Prostate gland (tissue), 2 donors: ENCODE measurements around the gene KIAA1614. TPM values are rescaled to one million over a fixed set of nuclear protein-coding genes. Genes with fewer than 3 reads are reported as not detected.
A peak's percentile ranks its signal among the peaks of the same experiment; 100 is the strongest.

Experiments
- DNase-seq: peaks from one replicate; pipeline ENCODE4 v3.0.0-alpha.2; 2019; ENCODE audit warnings: low spot score
- H3K27ac ChIP-seq, 2 donors: fragments of 200-600 bp; sonication (generic); 2 replicates each; pipeline ENCODE4 v1.5.1; 2017 to 2019
- H3K27me3 ChIP-seq: fragments of 200-600 bp; sonication (generic); replicated peaks from 2 replicates; pipeline ENCODE4 v1.5.1; 2019; ENCODE audit not compliant: insufficient read depth
- H3K36me3 ChIP-seq, 2 donors: fragments of 200-600 bp; sonication (generic); 1 replicate in 1 of 2; 2 replicates in 1 of 2; pipeline versions ENCODE4 v1.5.1 to v1.8.1; 2017 to 2019
- H3K4me1 ChIP-seq: fragments of 200-600 bp; sonication (generic); replicated peaks from 2 replicates; pipeline ENCODE4 v1.5.1; 2019
- H3K4me3 ChIP-seq, 2 donors: fragments of 200-600 bp; sonication (generic); 2 replicates each; pipeline ENCODE4 v1.5.1; 2017 to 2019
- H3K9me3 ChIP-seq: fragments of 200-600 bp; sonication (generic); 2 replicates; pipeline ENCODE4 v1.5.1; 2017
- POLR2A ChIP-seq: fragments of 450-650 bp; IDR thresholded peaks from one replicate; pipeline ENCODE4 v1.6.1; 2016; ENCODE audit warnings: antibody characterized with exemption, mild to moderate bottlenecking
- POLR2AphosphoS5 ChIP-seq: sonication (generic); formaldehyde crosslinking; IDR thresholded peaks from one replicate; pipeline ENCODE4 v1.6.1; 2017; ENCODE audit warnings: antibody characterized with exemption
- WGBS: methylation state at CpG from one replicate; pipeline ENCODE4 v1.1.5; 2018; 5-methylcytosine and 5-hydroxymethylcytosine counted together
- intact Hi-C: fragments of 100-400 bp; cut with DNase I; formaldehyde crosslinking; loops from one replicate; pipeline ENCODE4 v1.14.2; 2022
- total RNA-seq, 2 donors: library from RNA; depleted of rRNA; stranded (reverse); fragments of >200 nt; gene quantifications; one replicate each; pipeline ENCODE4 v1.1.0, GENCODE V29; 2016
- TF ChIP-seq, protein P1 (sequence below), 4 experiments: fragments of 200-600 bp in 2 of 4; fragments of 450-650 bp in 2 of 4; sonication (generic) in 2 of 4; IDR thresholded peaks; 1 replicate in 3 of 4; 2 replicates in 1 of 4; pipeline ENCODE4 v1.5.1; 2016 to 2019; ENCODE audit warnings: antibody characterized with exemption in 4 of 4, mild to moderate bottlenecking in 2 of 4, moderate library complexity in 2 of 4

KIAA1614 gene
- total RNA-seq, 2 donors from 2014 or later: 3.7 to 6.4 TPM

DNA sequence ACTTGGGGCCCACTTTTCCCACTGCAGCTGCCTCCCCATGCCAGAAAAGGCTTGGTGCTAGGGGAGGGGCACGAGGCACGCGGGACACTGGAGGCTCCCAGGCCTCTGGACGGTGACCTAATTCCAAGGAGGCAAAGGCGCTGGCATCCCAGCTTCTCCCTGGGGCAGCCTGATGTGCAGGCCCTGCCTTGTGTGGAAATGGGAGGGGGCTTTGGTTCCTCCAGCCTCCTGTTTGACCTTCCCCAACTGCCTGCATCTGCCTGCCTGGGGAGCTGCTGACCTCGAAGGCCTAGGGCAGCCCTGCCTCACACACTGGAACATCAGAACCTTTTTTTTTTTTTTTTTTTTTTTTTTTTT, 39.9 kb downstream of the KIAA1614 start:
- H3K36me3 ChIP-seq: no peaks in the 10 kb centered on the region
- intact Hi-C loops: no loop called here
- no peak overlapping the region for H3K27ac ChIP-seq
- H3K4me3 ChIP-seq: no peak overlapping the region
- no peak for DNase-seq
- no peaks in the 10 kb centered on the region for H3K27me3 ChIP-seq
- TF ChIP-seq, protein P1, sequence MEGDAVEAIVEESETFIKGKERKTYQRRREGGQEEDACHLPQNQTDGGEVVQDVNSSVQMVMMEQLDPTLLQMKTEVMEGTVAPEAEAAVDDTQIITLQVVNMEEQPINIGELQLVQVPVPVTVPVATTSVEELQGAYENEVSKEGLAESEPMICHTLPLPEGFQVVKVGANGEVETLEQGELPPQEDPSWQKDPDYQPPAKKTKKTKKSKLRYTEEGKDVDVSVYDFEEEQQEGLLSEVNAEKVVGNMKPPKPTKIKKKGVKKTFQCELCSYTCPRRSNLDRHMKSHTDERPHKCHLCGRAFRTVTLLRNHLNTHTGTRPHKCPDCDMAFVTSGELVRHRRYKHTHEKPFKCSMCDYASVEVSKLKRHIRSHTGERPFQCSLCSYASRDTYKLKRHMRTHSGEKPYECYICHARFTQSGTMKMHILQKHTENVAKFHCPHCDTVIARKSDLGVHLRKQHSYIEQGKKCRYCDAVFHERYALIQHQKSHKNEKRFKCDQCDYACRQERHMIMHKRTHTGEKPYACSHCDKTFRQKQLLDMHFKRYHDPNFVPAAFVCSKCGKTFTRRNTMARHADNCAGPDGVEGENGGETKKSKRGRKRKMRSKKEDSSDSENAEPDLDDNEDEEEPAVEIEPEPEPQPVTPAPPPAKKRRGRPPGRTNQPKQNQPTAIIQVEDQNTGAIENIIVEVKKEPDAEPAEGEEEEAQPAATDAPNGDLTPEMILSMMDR (IDR thresholded peaks at IDR 0.05): no peak
- TF ChIP-seq POLR2A (no peak), POLR2AphosphoS5 (no peak)
- no peaks in the 10 kb centered on the region for H3K4me1 ChIP-seq
- no peaks in the 10 kb centered on the region for H3K9me3 ChIP-seq
- WGBS: 63% methylated on average over 6 of the region's 6 CpGs

DNA sequence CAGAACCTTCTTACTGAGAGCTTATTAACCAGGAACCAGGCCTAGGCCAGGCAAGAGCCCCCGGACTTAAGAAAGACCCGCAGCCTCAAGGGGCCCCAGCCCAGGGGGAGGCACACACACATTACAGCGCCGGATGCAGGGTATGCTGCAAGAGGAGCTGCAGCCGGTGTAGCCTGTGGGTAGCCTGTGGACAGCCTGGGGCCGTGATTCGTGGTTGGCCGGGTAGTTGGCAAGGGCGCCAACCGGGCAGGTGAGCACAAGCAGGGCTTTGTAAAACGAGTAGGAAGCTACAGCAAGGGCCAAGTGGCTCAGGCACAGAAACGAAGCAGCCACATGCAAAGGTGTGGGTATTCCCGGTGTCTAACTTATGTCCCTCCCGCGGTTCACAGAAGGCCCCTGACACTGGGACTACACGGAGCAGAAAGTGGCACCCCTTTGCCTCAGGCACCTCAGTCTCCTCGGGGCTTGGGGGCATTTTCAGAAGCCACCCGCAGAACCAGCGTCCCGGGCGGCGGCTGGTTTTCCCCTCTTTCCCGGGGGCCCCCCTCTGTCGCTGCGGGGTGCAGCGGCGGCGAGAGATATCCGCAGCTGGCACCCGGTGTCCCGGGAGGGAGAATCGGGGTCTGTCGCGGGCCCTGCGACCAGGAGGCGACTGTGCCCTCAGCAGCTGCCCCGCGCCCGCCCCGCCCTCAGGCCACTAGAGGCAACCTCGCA, 40.8 kb downstream of the KIAA1614 start:
- H3K27ac ChIP-seq: peak overlapping the region; percentile 51 to 58
- DNase-seq: peak; percentile 72
- TF ChIP-seq, protein P1 (IDR thresholded peaks at IDR 0.05): no peak
- TF ChIP-seq POLR2A: no peak
- no peak for TF ChIP-seq POLR2AphosphoS5
- H3K4me3 ChIP-seq: peak overlapping the region; percentile 41 to 55
- intact Hi-C loops: no loop called here
- no peaks in the 10 kb centered on the region for H3K36me3 ChIP-seq
- no peaks in the 10 kb centered on the region for H3K27me3 ChIP-seq
- 17% methylated on average over 34 of the region's 41 CpGs for WGBS
- no peaks in the 10 kb centered on the region for H3K9me3 ChIP-seq
- no peaks in the 10 kb centered on the region for H3K4me1 ChIP-seq

DNA sequence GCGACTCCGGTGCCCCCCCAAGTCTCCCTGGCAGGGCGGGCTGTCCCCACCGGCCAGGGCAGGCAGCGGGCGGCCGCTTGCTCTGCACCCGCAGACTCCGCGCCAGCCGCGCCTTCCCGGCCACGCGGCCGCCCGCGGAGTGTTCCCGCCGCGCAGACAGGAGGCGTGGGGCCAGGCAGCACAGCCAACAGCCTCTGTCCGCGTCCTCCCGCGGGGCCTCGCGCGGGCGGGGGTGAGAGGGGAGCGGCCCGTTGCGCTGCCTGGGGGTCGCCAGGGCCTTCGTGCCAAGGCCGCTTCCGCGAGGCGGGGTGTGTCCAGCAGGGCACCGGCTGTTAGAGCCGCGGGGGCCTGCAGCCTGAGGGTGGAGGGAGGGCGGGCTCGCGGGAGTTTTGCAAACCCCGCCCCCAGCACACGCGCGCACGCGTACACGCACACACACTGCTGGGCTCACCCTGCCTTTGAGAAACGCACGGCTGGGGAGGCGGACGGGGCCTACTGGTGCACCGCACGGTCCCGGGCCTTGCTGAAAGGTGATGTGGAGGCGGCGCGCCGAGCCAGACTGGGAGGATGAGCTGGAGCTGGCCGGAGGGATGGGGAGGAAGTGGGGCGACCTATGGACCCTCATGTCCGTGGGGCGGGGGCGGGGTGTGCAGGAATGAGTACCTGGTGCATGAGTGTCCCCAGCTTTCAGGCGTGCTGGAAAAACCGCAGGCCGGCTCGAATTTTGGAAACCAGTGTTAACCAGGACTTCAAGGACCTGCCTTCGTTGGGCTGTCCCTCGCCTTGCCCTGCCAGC, 41.5 kb downstream of the KIAA1614 start:
- H3K4me3 ChIP-seq: peak overlapping the region; percentile 41 to 55
- peak; percentile 22 for DNase-seq
- H3K36me3 ChIP-seq: no peaks in the 10 kb centered on the region
- no peaks in the 10 kb centered on the region for H3K27me3 ChIP-seq
- H3K27ac ChIP-seq: peak overlapping the region; percentile 47 to 58
- no peaks in the 10 kb centered on the region for H3K4me1 ChIP-seq
- TF ChIP-seq POLR2A (no peak), POLR2AphosphoS5 (peak; percentile 10)
- TF ChIP-seq, protein P1 (IDR thresholded peaks at IDR 0.05): peak in 1 of 4 experiments; percentile 29
- intact Hi-C loops: no loop called here
- no peaks in the 10 kb centered on the region for H3K9me3 ChIP-seq
- 30% methylated on average over 26 of the region's 74 CpGs for WGBS

GRCh38 chr1:180954801-180955165, 42.1 kb downstream of the KIAA1614 start:
- TF ChIP-seq POLR2A (no peak), POLR2AphosphoS5 (no peak)
- TF ChIP-seq, protein P1 (IDR thresholded peaks at IDR 0.05): no peak
- H3K27me3 ChIP-seq: no peaks in the 10 kb centered on the region
- DNase-seq: no peak
- peak overlapping the region in 1 of 2 donors; percentile 55 for H3K4me3 ChIP-seq
- no peaks in the 10 kb centered on the region for H3K4me1 ChIP-seq
- peak overlapping the region; percentile 47 to 58 for H3K27ac ChIP-seq
- WGBS: 77% methylated on average over 10 of the region's 10 CpGs
- no peaks in the 10 kb centered on the region for H3K36me3 ChIP-seq
- intact Hi-C loops: no loop called here
- H3K9me3 ChIP-seq: no peaks in the 10 kb centered on the region
